Endothelial cell of umbilical vein (primary cell): ENCODE measurements around the gene GARIN5B. TPM values are rescaled to one million over a fixed set of nuclear protein-coding genes. Genes with fewer than 3 reads are reported as not detected.

Experiments
- BruUV-seq: library from RNA; stranded (reverse); fragments of 400-500 nt; replicated peaks from 2 replicates; lab custom pipeline; 2021; lab: Mats Ljungman, UMichigan
- CTCF ChIA-PET: fragments of 300-600, 350-600 bp; sonication (Branson Sonifier 250); formaldehyde crosslinking; loops from one replicate; lab custom pipeline; 2021; ENCODE audit warnings: antibody characterized with exemption, inconsistent platforms; lab: Charles Lee
- POLR2A ChIA-PET: fragments of 300-600, 350-600 bp; sonication (Branson Sonifier 250); formaldehyde crosslinking; loops from one replicate; lab custom pipeline; 2021; ENCODE audit warnings: antibody characterized with exemption, inconsistent platforms; lab: Charles Lee
- DNase-seq: peaks from one replicate; pipeline ENCODE4 v3.0.0-alpha.2; 2011; ENCODE audit warnings: low read depth, low spot score
- FAIRE-seq: peaks from 2 replicates; lab custom pipeline; 2011; peaks lifted over from hg19 to GRCh38; lab: Jason Lieb, UNC
- H2AFZ ChIP-seq: 2 replicates; pipeline ENCODE4 v1.6.0; 2012; ENCODE audit warnings: low read depth, low read length, control low read depth, inconsistent platforms
- H3K27ac ChIP-seq: 2 replicates; pipeline ENCODE4 v1.5.1; 2011; ENCODE audit warnings: low read depth, mild to moderate bottlenecking, control low read depth, low read length, moderate library complexity; ENCODE audit not compliant: insufficient read depth
- H3K27me3 ChIP-seq, 2 experiments: 2 replicates each; pipeline versions ENCODE4 v1.6.0 to v1.6.1; 2011; ENCODE audit warnings: low read length in 2 of 2, mixed read lengths in 1 of 2; ENCODE audit not compliant: control insufficient read depth in 2 of 2, insufficient read depth in 2 of 2
- H3K36me3 ChIP-seq, 2 experiments: 2 replicates in 1 of 2; 3 replicates in 1 of 2; pipeline ENCODE4 v1.5.1; 2011; ENCODE audit warnings: low read length in 2 of 2, mild to moderate bottlenecking in 1 of 2, moderate library complexity in 1 of 2; ENCODE audit not compliant: control insufficient read depth in 2 of 2, insufficient read depth in 2 of 2; ENCODE audit errors: extremely low read depth in 1 of 2
- H3K4me1 ChIP-seq: 3 replicates; pipeline ENCODE4 v1.5.1; 2011; ENCODE audit warnings: mild to moderate bottlenecking, low read length; ENCODE audit not compliant: control insufficient read depth, insufficient read depth; ENCODE audit errors: extremely low read depth
- H3K4me2 ChIP-seq: 2 replicates; pipeline ENCODE4 v1.6.1; 2011; ENCODE audit warnings: low read length, control low read depth, mixed read lengths; ENCODE audit not compliant: insufficient read depth
- H3K4me3 ChIP-seq, 3 experiments: fragments of 200-600 bp in 1 of 3; sonication (generic), shearing (Covaris generic) in 1 of 3; replicated peaks in 1 of 3; 2 replicates each; pipeline ENCODE4 v1.5.1; 2011 to 2016; ENCODE audit warnings: control low read depth in 3 of 3, low read length in 3 of 3, mild to moderate bottlenecking in 2 of 3, inconsistent platforms in 1 of 3, low read depth in 1 of 3, moderate library complexity in 1 of 3; ENCODE audit not compliant: insufficient read depth in 1 of 3
- H3K79me2 ChIP-seq: 2 replicates; pipeline ENCODE4 v1.6.0; 2012; ENCODE audit warnings: low read length, inconsistent platforms; ENCODE audit not compliant: control insufficient read depth, insufficient read depth
- H3K9ac ChIP-seq: replicated peaks from 2 replicates; pipeline ENCODE3; 2011; ENCODE audit warnings: low read length, control low read depth; ENCODE audit not compliant: insufficient read depth; ENCODE audit errors: extremely low read depth
- H3K9me1 ChIP-seq: replicated peaks from 3 replicates; pipeline ENCODE4 v1.6.0; 2011; ENCODE audit warnings: mild to moderate bottlenecking, low read length; ENCODE audit not compliant: control insufficient read depth, insufficient read depth; ENCODE audit errors: extremely low read depth
- H3K9me3 ChIP-seq: replicated peaks from 2 replicates; pipeline ENCODE4 v1.5.1; 2012; ENCODE audit warnings: low read length, inconsistent platforms; ENCODE audit not compliant: control insufficient read depth, insufficient read depth
- H4K20me1 ChIP-seq: replicated peaks from 2 replicates; pipeline ENCODE3; 2011; ENCODE audit warnings: mild to moderate bottlenecking, low read length; ENCODE audit not compliant: control insufficient read depth, insufficient read depth; ENCODE audit errors: extremely low read depth
- EZH2 ChIP-seq: IDR thresholded peaks from 2 replicates; pipeline ENCODE4 v1.6.1; 2012; ENCODE audit warnings: borderline replicate concordance, low read depth, mild to moderate bottlenecking, moderate library complexity, low read length, inconsistent platforms; ENCODE audit not compliant: severe bottlenecking
- FOS ChIP-seq: IDR thresholded peaks from 2 replicates; pipeline ENCODE4 v1.6.1; 2011; ENCODE audit warnings: mild to moderate bottlenecking, low read length, moderate library complexity, borderline replicate concordance; ENCODE audit not compliant: insufficient read depth
- JUN ChIP-seq: IDR thresholded peaks from 2 replicates; pipeline ENCODE4 v1.6.1; 2011; ENCODE audit warnings: borderline replicate concordance, low read depth; ENCODE audit not compliant: insufficient read length, insufficient read depth
- MAX ChIP-seq: IDR thresholded peaks from 2 replicates; pipeline ENCODE4 v1.6.1; 2011; ENCODE audit not compliant: insufficient read depth, insufficient read length
- MYC ChIP-seq: IDR thresholded peaks from one replicate; pipeline ENCODE4 v1.6.1; 2011; ENCODE audit warnings: mild to moderate bottlenecking, low read depth, low read length
- POLR2A ChIP-seq: IDR thresholded peaks from 2 replicates; pipeline ENCODE4 v1.6.1; 2012; ENCODE audit warnings: low read depth, mild to moderate bottlenecking, control low read depth, low read length
- dilution Hi-C: fragments of 300-500 bp; cut with MboI; formaldehyde crosslinking; loops from one replicate; pipeline ENCODE4 v1.15.0; 2019; ENCODE audit warnings: low sequenced_read_pairs; ENCODE audit not compliant: extremely low pct_ligation_motif_present
- intact Hi-C: fragments of 100-400 bp; cut with micrococcal nuclease; formaldehyde crosslinking; loops from one replicate; pipeline ENCODE4 v1.10.0; 2022
- polyA plus RNA-seq, 4 experiments: library from polyadenylated mRNA; depleted of rRNA in 3 of 4; stranded (reverse) in 3 of 4; unstranded in 1 of 4; fragments of >200 nt; gene quantifications; 2 replicates each; pipeline versions ENCODE4 v1.2.1 to v1.2.3, GENCODE V29; 2011 to 2012; ENCODE audit warnings: missing spikeins in 1 of 4
- total RNA-seq: library from RNA; stranded (reverse); gene quantifications from 2 replicates; pipeline ENCODE4 v1.2.3, GENCODE V29; 2021

The GARIN5B gene
- total and polyA plus RNA-seq, 2 donors (not counting 3 experiments of a cell fraction or from before 2014, with no cell fraction given), result not detected

GRCh38 chr19:55350620-55351315 is 12.3 kb downstream of the GARIN5B start:
- Histone ChIP-seq H3K4me3 (no peak overlapping the region), H3K9me1 (no peaks in the 10 kb centered on the region), H3K27ac (no peak overlapping the region), H3K79me2 (no peaks in the 10 kb centered on the region), H3K4me2 (no peak overlapping the region), H3K27me3 (peaks cover 20 to 26% of the 10 kb centered on the region in 2 experiments), H3K36me3 (no peaks in the 10 kb centered on the region), H3K9ac (no peak overlapping the region), H4K20me1 (no peaks in the 10 kb centered on the region), H2AFZ (no peak overlapping the region), H3K9me3 (no peaks in the 10 kb centered on the region), H3K4me1 (peaks cover 4% of the 10 kb centered on the region)
- no peak for TF ChIP-seq POLR2A
- no peak for TF ChIP-seq EZH2
- no peak for TF ChIP-seq FOS
- TF ChIP-seq MYC, result no peak
- no peak for TF ChIP-seq JUN
- no peak for TF ChIP-seq MAX
- CTCF ChIA-PET, result interaction anchor here (1.1 to 1.3 kb wide), 2 partner anchors 11 to 153 kb away, joined by 4 to 5 read pairs; partner anchors contain the start of gene KMT5C
- POLR2A ChIA-PET, result no interaction called here
- intact Hi-C loops, result no loop called here
- dilution Hi-C loops, result no loop called here
- FAIRE-seq (no peak), DNase-seq (no peak)
- no TSS peak for BruUV-seq
